ENCODE data around the gene PIPOX. TPM values are rescaled to one million over a fixed set of nuclear protein-coding genes. Genes with fewer than 3 reads are reported as not detected.

The PIPOX gene
- total RNA-seq, 4 donors from 2014 or later, result 1.2 to 15.3 (median 1.6) TPM; not detected in 1

- H3K27me3 ChIP-seq, result no peaks in the 10 kb centered on the region
- no peak overlapping the region for H3K4me3 ChIP-seq
- DNase-seq, result no peak
- no peaks in the 10 kb centered on the region for H3K9me3 ChIP-seq
- H3K4me1 ChIP-seq, result peaks cover 0 to 7% (median 0%) of the 10 kb centered on the region in 4 donors
- TF ChIP-seq CTCF (IDR thresholded peaks at IDR 0.05), result no peak
- no peak for TF ChIP-seq POLR2A (IDR thresholded peaks at IDR 0.05)
- TF ChIP-seq POLR2AphosphoS5 (IDR thresholded peaks at IDR 0.05), result no peak
- TF ChIP-seq EP300 (IDR thresholded peaks at IDR 0.05; ENCODE audit: low read depth), result no peak
- no peaks in the 10 kb centered on the region for H3K36me3 ChIP-seq
- in situ Hi-C loops (cut with MboI; ENCODE audit: low pct_ligation_motif_present in 1 of 4, low pct_unique_long_range_greater_than_20kb in 1 of 4, low sequenced_read_pairs in 3 of 4), result no loop called here
- no peak overlapping the region for H3K27ac ChIP-seq
- intact Hi-C loops (cut with DNase I; ENCODE audit: low total_unique reads), result no loop called here
- WGBS, 2 donors (ENCODE audit: low coverage in 1 of 2), result 96% methylated on average over 4 of the region's 4 CpGs; no CpG with 5 or more reads in 1 of the 2 donors
Observed at GRCh38 chr17:29045026-29045425, 2.1 kb downstream of the PIPOX start.

- H3K36me3 ChIP-seq, result no peaks in the 10 kb centered on the region
- in situ Hi-C loops (cut with MboI; ENCODE audit: low pct_ligation_motif_present in 1 of 4, low pct_unique_long_range_greater_than_20kb in 1 of 4, low sequenced_read_pairs in 3 of 4), result no loop called here
- H3K9me3 ChIP-seq, result no peaks in the 10 kb centered on the region
- DNase-seq, result no peak
- intact Hi-C loops (cut with DNase I; ENCODE audit: low total_unique reads), result no loop called here
- TF ChIP-seq EP300 (IDR thresholded peaks at IDR 0.05; ENCODE audit: low read depth), result no peak
- no peak for TF ChIP-seq POLR2A (IDR thresholded peaks at IDR 0.05)
- TF ChIP-seq CTCF (IDR thresholded peaks at IDR 0.05), result no peak
- TF ChIP-seq POLR2AphosphoS5 (IDR thresholded peaks at IDR 0.05), result no peak
- no peak overlapping the region for H3K27ac ChIP-seq
- peaks cover 0 to 7% (median 0%) of the 10 kb centered on the region in 4 donors for H3K4me1 ChIP-seq
- WGBS, 2 donors (ENCODE audit: low coverage in 1 of 2), result 37 to 72% methylated on average over 2 to 7 of the region's 7 CpGs
- H3K4me3 ChIP-seq, result no peak overlapping the region
- H3K27me3 ChIP-seq, result no peaks in the 10 kb centered on the region
Observed at GRCh38 chr17:29045734-29046472, 3.0 kb downstream of the PIPOX start.

- no peak overlapping the region for H3K27ac ChIP-seq
- no peaks in the 10 kb centered on the region for H3K27me3 ChIP-seq
- 74% methylated on average over 5 of the region's 5 CpGs; no CpG with 5 or more reads in 1 of the 2 donors for WGBS, 2 donors (ENCODE audit: low coverage in 1 of 2)
- H3K4me1 ChIP-seq, result peaks cover 0 to 7% (median 0%) of the 10 kb centered on the region in 4 donors
- no peaks in the 10 kb centered on the region for H3K9me3 ChIP-seq
- no peaks in the 10 kb centered on the region for H3K36me3 ChIP-seq
- DNase-seq, result no peak
- no peak overlapping the region for H3K4me3 ChIP-seq
- in situ Hi-C loops (cut with MboI; ENCODE audit: low pct_ligation_motif_present in 1 of 4, low pct_unique_long_range_greater_than_20kb in 1 of 4, low sequenced_read_pairs in 3 of 4), result no loop called here
- intact Hi-C loops (cut with DNase I; ENCODE audit: low total_unique reads), result no loop called here
- TF ChIP-seq POLR2AphosphoS5 (IDR thresholded peaks at IDR 0.05), result no peak
- no peak for TF ChIP-seq POLR2A (IDR thresholded peaks at IDR 0.05)
- TF ChIP-seq EP300 (IDR thresholded peaks at IDR 0.05; ENCODE audit: low read depth), result no peak
- TF ChIP-seq CTCF (IDR thresholded peaks at IDR 0.05), result no peak
Observed at GRCh38 chr17:29046473-29046839, 3.5 kb downstream of the PIPOX start.

GRCh38 chr17:29048440-29049368 lies 5.8 kb downstream of the PIPOX start:
- in situ Hi-C loops (cut with MboI; ENCODE audit: low pct_ligation_motif_present in 1 of 4, low pct_unique_long_range_greater_than_20kb in 1 of 4, low sequenced_read_pairs in 3 of 4) (no loop called here), intact Hi-C loops (cut with DNase I; ENCODE audit: low total_unique reads) (no loop called here)
- H3K27me3 ChIP-seq, result no peaks in the 10 kb centered on the region
- no peaks in the 10 kb centered on the region for H3K36me3 ChIP-seq
- H3K4me3 ChIP-seq, result no peak overlapping the region
- H3K4me1 ChIP-seq, result no peaks in the 10 kb centered on the region
- no peak overlapping the region for H3K27ac ChIP-seq
- WGBS, 2 donors (ENCODE audit: low coverage in 1 of 2), result 76 to 82% methylated on average over 4 to 10 of the region's 10 CpGs
- DNase-seq, result no peak
- H3K9me3 ChIP-seq, result no peaks in the 10 kb centered on the region
- TF ChIP-seq POLR2A (IDR thresholded peaks at IDR 0.05), result no peak
- TF ChIP-seq CTCF (IDR thresholded peaks at IDR 0.05), result no peak
- no peak for TF ChIP-seq POLR2AphosphoS5 (IDR thresholded peaks at IDR 0.05)
- TF ChIP-seq EP300 (IDR thresholded peaks at IDR 0.05; ENCODE audit: low read depth), result no peak
